Ureter (tissue), 1 donor: Measurements from ENCODE around the gene MGLL. TPM values are rescaled to one million over a fixed set of nuclear protein-coding genes. Genes with fewer than 3 reads are reported as not detected.

Experiments
- DNase-seq: peaks from one replicate; pipeline ENCODE4 v3.0.0-alpha.2; 2020; ENCODE audit warnings: low spot score
- total RNA-seq: library from RNA; stranded (reverse); gene quantifications from one replicate; pipeline ENCODE4 v1.2.4, GENCODE V29; 2023
- donor health status: DM: yes; HTN: yes; CAD: no.

Gene MGLL
- total RNA-seq, 1 donor from 2014 or later = 75.1 TPM

- DNase-seq = no peak
Measured at GRCh38 chr3:127741690-127742089, 80.6 kb downstream of the MGLL start.

GRCh38 chr3:127741246-127741645, 81.1 kb downstream of the MGLL start:
- no peak for DNase-seq

- no peak for DNase-seq
Measured at GRCh38 chr3:127740136-127740915, 82.0 kb downstream of the MGLL start.

- DNase-seq = no peak
Measured at GRCh38 chr3:127739347-127740135, 82.8 kb downstream of the MGLL start.

- DNase-seq = no peak
Measured at GRCh38 chr3:127738192-127738840, 84.0 kb downstream of the MGLL start.

GRCh38 chr3:127736801-127737539, 85.3 kb downstream of the MGLL start:
- no peak for DNase-seq

- no peak for DNase-seq
Measured at GRCh38 chr3:127735767-127736693, 86.3 kb downstream of the MGLL start.

GRCh38 chr3:127734754-127735473, 87.4 kb downstream of the MGLL start:
- DNase-seq = no peak

GRCh38 chr3:127734181-127734720, 88.1 kb downstream of the MGLL start:
- DNase-seq = no peak

GRCh38 chr3:127733781-127734180, 88.5 kb downstream of the MGLL start:
- no peak for DNase-seq

- DNase-seq = no peak
Measured at GRCh38 chr3:127732879-127733350, 89.4 kb downstream of the MGLL start.

GRCh38 chr3:127732303-127732702, 90.0 kb downstream of the MGLL start:
- DNase-seq = no peak

GRCh38 chr3:127731546-127732289, 90.6 kb downstream of the MGLL start:
- no peak for DNase-seq

GRCh38 chr3:127730666-127731295, 91.5 kb downstream of the MGLL start:
- DNase-seq = no peak

GRCh38 chr3:127730171-127730570, 92.1 kb downstream of the MGLL start:
- no peak for DNase-seq

GRCh38 chr3:127729556-127730056, 92.7 kb downstream of the MGLL start:
- DNase-seq = no peak

- no peak for DNase-seq
Measured at GRCh38 chr3:127728417-127729015, 93.8 kb downstream of the MGLL start.

GRCh38 chr3:127726894-127727293, 95.4 kb downstream of the MGLL start:
- no peak for DNase-seq
